ENCODE measurements around the gene CCL14. TPM values are rescaled to one million over a fixed set of nuclear protein-coding genes. Genes with fewer than 3 reads are reported as not detected.

The CCL14 gene
- polyA plus RNA-seq, 1 of the 3 experiments (the other 2 are of a cell fraction) = not detected

- H3K27me3 ChIP-seq (ENCODE audit: insufficient read depth) = no peaks in the 10 kb centered on the region; the same call in 1 of the 2 replicates
- no peaks in the 10 kb centered on the region for H3K9me2 ChIP-seq
- no peaks in the 10 kb centered on the region for H3K79me2 ChIP-seq (ENCODE audit: insufficient read depth)
- H3K4me3 ChIP-seq (ENCODE audit: low read depth in 2 of 2, low read length in 1 of 2) = no peak overlapping the region
- ChIA-PET POLR2A (no interaction called here), CTCF (interaction anchor here (0.9 kb wide), 1 partner anchor 43 kb away, joined by 4 read pairs; no protein-coding TSS in a partner anchor)
- 11% methylated on average over 2 of the region's 2 CpGs for WGBS (ENCODE audit: low lambda C conversion rate)
- no peaks in the 10 kb centered on the region for H3K9me3 ChIP-seq
- no peak for DNase-seq
- no peaks in the 10 kb centered on the region for H3F3A ChIP-seq (replicated peaks; ENCODE audit: insufficient read depth)
- H3K27ac ChIP-seq (ENCODE audit: low read depth in 2 of 2, low read length in 1 of 2) = no peak overlapping the region
- H3K36me3 ChIP-seq (replicated peaks in 1 of 2; ENCODE audit: control insufficient read depth in 1 of 2, insufficient read depth in 2 of 2, low read length in 1 of 2) = no peaks in the 10 kb centered on the region
- no peak overlapping the region for H3K9ac ChIP-seq
- H3K4me2 ChIP-seq = no peak overlapping the region
- TF ChIP-seq GATA2 (CRISPR knock-in tag; IDR thresholded peaks at IDR 0.05) (no peak), TCF12 (IDR thresholded peaks at IDR 0.05) (no peak), FOXJ3 (CRISPR knock-in tag; IDR thresholded peaks at IDR 0.05) (no peak), USF1 (IDR thresholded peaks at IDR 0.05; ENCODE audit: borderline replicate concordance, low read depth) (no peak), FOXM1 (IDR thresholded peaks at IDR 0.05; ENCODE audit: low read depth) (no peak), RFX5 (IDR thresholded peaks at IDR 0.05; ENCODE audit: low read length) (no peak), RCOR1 (IDR thresholded peaks at IDR 0.05; ENCODE audit: low read length) (no peak), RXRA (IDR thresholded peaks at IDR 0.05; ENCODE audit: borderline replicate concordance, low read depth) (no peak), TAF1 (IDR thresholded peaks at IDR 0.05; ENCODE audit: borderline replicate concordance, low read depth, low read length) (no peak), YY1 (IDR thresholded peaks at IDR 0.05; ENCODE audit: low read depth) (no peak), POLR2AphosphoS5 (IDR thresholded peaks at IDR 0.05; ENCODE audit: low read depth, low read length) (no peak), CTCF (IDR thresholded peaks at IDR 0.05) (no peak), MEF2A (IDR thresholded peaks at IDR 0.05; ENCODE audit: borderline replicate concordance, low read depth) (no peak), IRF3 (IDR thresholded peaks at IDR 0.05; ENCODE audit: low read depth, low read length) (no peak)
- H3K4me1 ChIP-seq (ENCODE audit: control insufficient read depth in 1 of 2, insufficient read depth in 2 of 2, low read depth in 1 of 2, low read length in 1 of 2) = no peaks in the 10 kb centered on the region
- H2AFZ ChIP-seq (ENCODE audit: low read depth) = no peak overlapping the region
- no peaks in the 10 kb centered on the region for H4K20me1 ChIP-seq (ENCODE audit: insufficient read depth)
Observed at GRCh38 chr17:36019423-36019822, 32.9 kb upstream of the CCL14 start.

GRCh38 chr17:36017799-36018198 lies 31.3 kb upstream of the CCL14 start, which contains the start of gene CCL23:
TSS of gene CCL23 (minus strand) at chr17:36017972. CDS start at chr17:36017897, 75 bp downstream.
- Histone ChIP-seq H3K4me3 (ENCODE audit: low read depth in 2 of 2, low read length in 1 of 2) (no peak within 1 kb of the TSS), H3K9ac (no peak within 1 kb of the TSS), H3K79me2 (ENCODE audit: insufficient read depth) (no peaks in the 10 kb centered on the region), H3K4me2 (no peak within 1 kb of the TSS), H3K4me1 (ENCODE audit: control insufficient read depth in 1 of 2, insufficient read depth in 2 of 2, low read depth in 1 of 2, low read length in 1 of 2) (no peaks in the 10 kb centered on the region), H4K20me1 (ENCODE audit: insufficient read depth) (no peaks in the 10 kb centered on the region), H3K9me2 (no peaks in the 10 kb centered on the region), H3K27me3 (ENCODE audit: insufficient read depth) (no peaks in the 10 kb centered on the region; the same call in 1 of the 2 replicates), H3K27ac (ENCODE audit: low read depth in 2 of 2, low read length in 1 of 2) (no peak within 1 kb of the TSS), H3K36me3 (replicated peaks in 1 of 2; ENCODE audit: control insufficient read depth in 1 of 2, insufficient read depth in 2 of 2, low read length in 1 of 2) (no peaks in the 10 kb centered on the region), H2AFZ (ENCODE audit: low read depth) (no peak within 1 kb of the TSS), H3K9me3 (no peaks in the 10 kb centered on the region), H3F3A (replicated peaks; ENCODE audit: insufficient read depth) (no peaks in the 10 kb centered on the region)
- 6% methylated on average over 6 of the region's 6 CpGs for WGBS (ENCODE audit: low lambda C conversion rate)
- ChIA-PET POLR2A (no interaction called here), CTCF (interaction anchor here (1.2 kb wide), 1 partner anchor 465 kb away, joined by 3 read pairs; no protein-coding TSS in a partner anchor)
- no peak for DNase-seq
- TF ChIP-seq YY1 (IDR thresholded peaks at IDR 0.05; ENCODE audit: low read depth) (no peak), MEF2A (IDR thresholded peaks at IDR 0.05; ENCODE audit: borderline replicate concordance, low read depth) (no peak), TAF1 (IDR thresholded peaks at IDR 0.05; ENCODE audit: borderline replicate concordance, low read depth, low read length) (no peak), PBX3 (IDR thresholded peaks at IDR 0.05) (no peak), TCF12 (IDR thresholded peaks at IDR 0.05) (no peak), MXI1 (IDR thresholded peaks at IDR 0.05; ENCODE audit: low read depth, low read length) (no peak), RCOR1 (IDR thresholded peaks at IDR 0.05; ENCODE audit: low read length) (no peak), GABPA (IDR thresholded peaks at IDR 0.05; ENCODE audit: low read depth) (no peak), IRF3 (IDR thresholded peaks at IDR 0.05; ENCODE audit: low read depth, low read length) (no peak), EP300 (IDR thresholded peaks at IDR 0.05; ENCODE audit: borderline replicate concordance in 1 of 2, low read depth in 1 of 2, low read length in 1 of 2) (no peak), RFX5 (IDR thresholded peaks at IDR 0.05; ENCODE audit: low read length) (no peak), EZH2phosphoT487 (IDR thresholded peaks at IDR 0.05; ENCODE audit: borderline replicate concordance, low read depth) (no peak), SMC3 (IDR thresholded peaks at IDR 0.05; ENCODE audit: low read depth, low read length) (no peak), POLR2AphosphoS5 (IDR thresholded peaks at IDR 0.05; ENCODE audit: low read depth, low read length) (no peak), RAD21 (IDR thresholded peaks at IDR 0.05; ENCODE audit: low read length) (no peak), ELF1 (IDR thresholded peaks at IDR 0.05) (no peak), FOXJ3 (CRISPR knock-in tag; IDR thresholded peaks at IDR 0.05) (no peak)

Data from SK-N-SH (cell line).